KOPT-K1 (cell line): ENCODE results near the gene CPXM2.
"Not testable (repeated sequence)": the region's sequence is repeated elsewhere in the genome, so short reads cannot be mapped to it uniquely, and the experiment has no call there.

Experiments used
- H3K27ac ChIP-seq: fragments of 200-600 bp; sonication (generic); 2 replicates; pipeline ENCODE4 v1.5.1; 2016; ENCODE audit warnings: antibody characterized with exemption, mild to moderate bottlenecking, low read depth, low read length; ENCODE audit not compliant: poor library complexity, severe bottlenecking
- H3K36me3 ChIP-seq: fragments of 200-600 bp; sonication (generic); 2 replicates; pipeline ENCODE4 v1.5.1; 2017; ENCODE audit warnings: antibody characterized with exemption, mild to moderate bottlenecking, low read length, moderate library complexity; ENCODE audit not compliant: insufficient read depth
- H3K9me3 ChIP-seq: fragments of 200-600 bp; sonication (generic); 2 replicates; pipeline ENCODE4 v1.5.1; 2017; ENCODE audit warnings: antibody characterized with exemption, low read length, mild to moderate bottlenecking; ENCODE audit not compliant: insufficient read depth, poor library complexity, severe bottlenecking

Gene CPXM2

DNA sequence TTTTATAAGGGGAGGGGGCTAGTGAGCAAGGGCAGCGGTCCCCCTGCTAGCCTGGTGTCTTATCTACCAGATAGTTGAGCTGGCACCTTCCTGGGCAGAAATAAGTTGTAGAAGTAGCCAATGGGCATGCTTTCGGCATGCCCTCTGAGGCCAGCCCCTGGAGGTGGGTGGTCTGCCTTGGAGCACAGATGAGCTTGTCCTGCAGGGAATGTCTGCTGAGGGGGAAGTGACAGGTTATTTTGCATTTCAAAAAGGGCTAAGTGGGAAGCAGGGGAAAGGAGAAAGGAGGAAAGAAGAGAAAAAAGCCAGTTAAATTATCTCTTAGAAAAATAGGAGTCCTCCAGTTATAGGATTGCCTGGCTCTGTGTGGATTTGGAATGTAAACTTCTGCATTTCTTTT is 136.5 kb downstream of the CPXM2 start:
- Histone ChIP-seq H3K36me3 (no peaks in the 10 kb centered on the region), H3K27ac (no peak overlapping the region), H3K9me3 (peaks cover 12% of the 10 kb centered on the region)

GRCh38 chr10:123754123-123754522 is 137.5 kb downstream of the CPXM2 start:
- no peak overlapping the region for H3K27ac ChIP-seq
- H3K36me3 ChIP-seq: no peaks in the 10 kb centered on the region
- peaks cover 12% of the 10 kb centered on the region for H3K9me3 ChIP-seq

DNA sequence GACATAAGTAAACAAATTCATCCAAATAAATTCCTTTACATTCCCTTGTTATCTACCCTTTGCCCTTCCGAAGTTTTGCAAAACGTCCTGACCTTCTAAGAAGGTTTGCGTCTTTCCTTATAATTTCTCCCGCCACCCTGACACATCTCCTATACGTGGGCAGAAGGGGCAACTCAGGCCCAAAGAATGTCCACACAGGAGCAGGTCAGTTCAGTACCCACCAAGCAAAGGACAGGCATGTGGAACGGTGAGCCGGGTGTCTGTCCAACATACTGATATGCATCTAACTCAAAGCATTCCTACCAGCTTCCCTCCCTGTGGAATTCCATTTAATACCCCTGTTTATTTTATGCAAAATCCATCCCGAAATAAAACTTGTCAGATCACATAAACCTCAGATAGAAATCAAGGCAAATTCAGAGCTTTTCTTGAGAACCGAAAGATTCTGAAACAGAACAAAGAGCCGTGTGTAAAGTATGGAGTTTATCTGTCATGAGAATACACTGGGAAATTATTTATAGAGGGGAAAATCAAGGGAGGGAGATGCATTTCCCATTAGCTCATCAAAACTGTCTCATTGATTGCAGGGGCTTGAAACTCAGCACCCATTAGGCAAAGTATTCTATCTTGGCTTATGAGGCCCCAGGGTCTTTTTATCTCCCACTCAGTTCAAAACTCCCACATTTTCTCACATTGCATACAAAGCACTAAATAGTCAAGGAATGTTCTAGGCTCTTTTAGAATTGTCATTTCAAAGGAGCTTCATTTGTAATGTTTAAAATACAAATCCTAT is 140.1 kb downstream of the CPXM2 start:
- peaks cover 12% of the 10 kb centered on the region for H3K9me3 ChIP-seq
- H3K36me3 ChIP-seq: no peaks in the 10 kb centered on the region
- H3K27ac ChIP-seq: no peak overlapping the region

- no peak overlapping the region for H3K27ac ChIP-seq
- H3K36me3 ChIP-seq: no peaks in the 10 kb centered on the region
- H3K9me3 ChIP-seq: peaks cover 12% of the 10 kb centered on the region
Measured at GRCh38 chr10:123750901-123751300, 140.7 kb downstream of the CPXM2 start.

GRCh38 chr10:123748711-123749110 is 142.9 kb downstream of the CPXM2 start:
- Histone ChIP-seq H3K27ac (no peak overlapping the region), H3K36me3 (no peaks in the 10 kb centered on the region), H3K9me3 (peaks cover 12% of the 10 kb centered on the region)

DNA sequence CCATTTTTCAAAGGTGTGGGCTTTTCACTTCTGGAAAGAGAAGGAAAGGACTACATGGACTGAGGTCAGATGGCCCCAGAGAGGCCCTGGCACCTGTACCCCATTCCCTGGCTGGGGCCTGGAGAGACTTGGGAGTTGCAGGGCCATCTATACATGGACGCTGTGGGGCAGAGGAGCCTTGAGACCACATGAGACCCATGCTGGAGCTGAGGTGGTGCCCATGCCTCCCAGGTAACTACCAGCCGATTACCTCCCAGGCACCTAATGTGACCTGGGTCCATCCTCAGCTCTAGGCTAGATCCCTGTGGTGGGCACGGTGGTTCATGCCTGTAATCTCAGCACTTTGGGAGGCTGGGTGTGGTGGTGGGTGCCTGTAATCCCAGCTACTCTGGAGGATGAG is 144.2 kb downstream of the CPXM2 start:
- Histone ChIP-seq H3K9me3 (peaks cover 12% of the 10 kb centered on the region), H3K27ac (no peak overlapping the region), H3K36me3 (no peaks in the 10 kb centered on the region)

- H3K9me3 ChIP-seq: peaks cover 12% of the 10 kb centered on the region
- no peaks in the 10 kb centered on the region for H3K36me3 ChIP-seq
- H3K27ac ChIP-seq: no peak overlapping the region
Measured at GRCh38 chr10:123746942-123747341, 144.7 kb downstream of the CPXM2 start.

DNA sequence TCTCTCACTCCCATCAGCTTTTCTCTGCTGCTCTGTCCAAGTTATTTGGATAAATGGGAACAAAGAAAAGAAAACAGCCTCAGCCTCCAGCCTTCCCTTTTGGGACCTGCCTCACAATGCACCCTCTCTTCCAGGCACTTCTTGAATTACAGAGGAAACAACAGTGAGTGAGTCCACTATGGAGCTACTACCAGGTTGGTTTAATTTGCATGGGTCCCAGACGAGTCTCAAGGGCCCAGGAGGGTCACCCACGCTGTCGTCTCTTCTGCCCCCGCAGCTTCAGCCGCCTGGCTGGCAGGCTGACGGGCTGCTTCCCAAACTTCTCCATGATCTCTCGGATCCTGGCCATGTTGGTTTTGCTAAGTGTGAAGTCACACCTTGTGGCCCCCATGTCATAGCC is 145.1 kb downstream of the CPXM2 start:
- H3K9me3 ChIP-seq: peaks cover 10% of the 10 kb centered on the region
- no peak overlapping the region for H3K27ac ChIP-seq

DNA sequence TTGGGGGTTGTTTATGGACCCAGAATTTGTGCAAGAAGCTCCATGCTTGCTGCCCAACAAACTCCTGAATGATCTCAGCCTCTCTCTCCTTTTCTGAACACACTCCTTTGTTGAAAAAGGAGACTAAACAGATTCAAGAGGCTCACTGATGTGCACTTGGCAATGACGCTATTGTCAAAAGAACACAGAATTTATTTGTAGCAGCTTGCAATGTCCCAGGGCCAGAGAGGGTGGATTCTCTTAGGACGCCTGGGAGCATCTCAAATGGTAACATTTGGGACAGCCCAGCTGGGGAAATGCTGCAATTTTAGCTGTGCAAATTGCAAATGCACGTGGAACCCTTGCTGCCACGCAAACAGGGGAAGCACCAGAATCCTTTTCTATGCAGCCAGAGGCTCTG is 145.5 kb downstream of the CPXM2 start:
- Histone ChIP-seq H3K36me3 (no peaks in the 10 kb centered on the region), H3K27ac (no peak overlapping the region), H3K9me3 (peaks cover 6% of the 10 kb centered on the region)

More for the DNA sequence above, 145.1 kb downstream of the CPXM2 start:
- no peaks in the 10 kb centered on the region for H3K36me3 ChIP-seq

DNA sequence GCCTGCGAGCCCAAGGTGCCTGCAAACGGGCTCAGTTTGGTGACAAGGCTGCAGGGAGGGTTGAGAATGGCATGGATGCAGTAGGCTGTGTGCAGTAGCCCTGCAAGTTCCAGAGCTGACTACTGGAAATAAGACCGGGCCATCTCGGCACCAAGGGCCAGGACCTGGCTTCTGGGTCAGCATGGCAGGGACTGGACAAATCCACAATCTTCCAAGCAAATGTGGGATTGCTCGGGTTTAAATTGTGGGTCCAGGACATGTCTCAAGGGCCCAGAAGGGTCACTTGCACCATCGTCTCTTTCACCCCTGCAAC is 147.4 kb downstream of the CPXM2 start:
- no peaks in the 10 kb centered on the region for H3K9me3 ChIP-seq
- H3K36me3 ChIP-seq: no peaks in the 10 kb centered on the region
- H3K27ac ChIP-seq: no peak overlapping the region

GRCh38 chr10:123743441-123744223 is 148.0 kb downstream of the CPXM2 start:
- Histone ChIP-seq H3K9me3 (no peaks in the 10 kb centered on the region), H3K36me3 (no peaks in the 10 kb centered on the region), H3K27ac (no peak overlapping the region)

GRCh38 chr10:123742751-123743440 is 148.7 kb downstream of the CPXM2 start:
- no peak overlapping the region for H3K27ac ChIP-seq
- no peaks in the 10 kb centered on the region for H3K9me3 ChIP-seq
- no peaks in the 10 kb centered on the region for H3K36me3 ChIP-seq

DNA sequence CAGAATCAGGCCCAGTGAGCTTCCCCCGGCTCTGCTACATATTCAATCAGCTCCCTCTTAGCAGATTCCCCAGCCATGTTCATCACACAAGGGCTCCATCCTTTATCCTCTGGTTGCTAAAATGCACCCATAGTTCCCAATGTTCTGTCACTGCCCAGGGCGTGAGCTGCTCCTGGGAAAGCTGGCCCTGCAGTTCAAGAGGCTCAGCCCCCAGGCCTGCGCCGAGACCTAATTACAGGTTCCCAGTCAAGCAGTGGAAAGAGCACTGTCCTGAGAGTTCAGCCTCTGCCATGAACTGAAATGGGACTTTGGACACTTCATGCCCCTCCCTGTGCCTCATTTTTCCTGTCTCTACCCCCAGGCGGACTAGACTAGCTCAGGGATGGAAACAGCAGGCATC is 149.9 kb downstream of the CPXM2 start:
- Histone ChIP-seq H3K9me3 (no peaks in the 10 kb centered on the region), H3K36me3 (no peaks in the 10 kb centered on the region)

GRCh38 chr10:123741146-123741545 is 150.5 kb downstream of the CPXM2 start:
- no peaks in the 10 kb centered on the region for H3K9me3 ChIP-seq
- no peaks in the 10 kb centered on the region for H3K36me3 ChIP-seq
- no peak overlapping the region for H3K27ac ChIP-seq

More for the DNA sequence above, 149.9 kb downstream of the CPXM2 start:
- no peak overlapping the region for H3K27ac ChIP-seq

DNA sequence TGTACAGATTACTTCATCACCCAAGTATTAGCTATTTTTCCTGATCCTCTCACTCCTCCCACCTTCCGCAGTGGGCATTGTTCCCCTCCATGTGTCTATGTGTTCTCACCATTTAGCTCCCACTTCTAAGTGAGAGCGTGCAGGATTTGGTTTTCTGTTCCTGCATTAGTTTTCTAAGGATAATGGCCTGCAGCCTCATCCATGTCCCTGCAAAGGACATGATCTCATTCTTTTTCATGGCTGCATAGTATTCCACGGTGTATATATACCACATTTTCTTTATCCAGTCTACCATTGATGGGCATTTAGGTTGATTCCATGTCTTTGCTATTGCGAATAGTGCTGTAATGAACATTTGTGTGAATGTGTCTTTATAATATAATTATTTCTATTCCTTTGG is 154.7 kb downstream of the CPXM2 start:
- not testable (repeated sequence) for H3K27ac ChIP-seq, H3K9me3 ChIP-seq, H3K36me3 ChIP-seq
